Gastrocnemius medialis (tissue), 4 donors: Measurements from ENCODE around the gene ATP6V1F. TPM values are rescaled to one million over a fixed set of nuclear protein-coding genes. Genes with fewer than 3 reads are reported as not detected.

Source experiments
- ATAC-seq, 2 donors: fragments of 150-250 bp; one replicate each; pipeline ENCODE4 v1.9.1; 2016
- DNase-seq, 2 donors: peaks; one replicate each; pipeline ENCODE4 v3.0.0-alpha.2; 2019
- H3K27ac ChIP-seq, 4 donors: fragments of 200-600 bp; sonication (generic); 1 replicate in 1 of 4; 2 replicates in 3 of 4; pipeline ENCODE4 v1.5.1; 2016 to 2018; ENCODE audit warnings: mild to moderate bottlenecking in 2 of 4, moderate library complexity in 1 of 4
- H3K27me3 ChIP-seq, 3 donors: fragments of 200-600 bp; sonication (generic) in 2 of 3; 1 replicate in 1 of 3; 2 replicates in 2 of 3; pipeline versions ENCODE4 v1.5.1 to v1.6.0; 2016 to 2019; ENCODE audit warnings: mild to moderate bottlenecking in 1 of 3, moderate library complexity in 1 of 3
- H3K36me3 ChIP-seq, 2 donors: fragments of 200-600 bp; sonication (generic) in 1 of 2; one replicate each; pipeline ENCODE4 v1.5.1; 2017 to 2018
- H3K4me1 ChIP-seq, 2 donors: fragments of 200-600 bp; sonication (generic) in 1 of 2; one replicate each; pipeline ENCODE4 v1.5.1; 2016 to 2017; ENCODE audit warnings: mild to moderate bottlenecking in 2 of 2
- H3K4me3 ChIP-seq, 4 donors: fragments of 200-600 bp; sonication (generic) in 3 of 4; 1 replicate in 1 of 4; 2 replicates in 3 of 4; pipeline ENCODE4 v1.5.1; 2016 to 2019; ENCODE audit warnings: mild to moderate bottlenecking in 2 of 4
- H3K9me3 ChIP-seq, 3 donors: fragments of 200-600 bp; sonication (generic) in 2 of 3; 1 replicate in 1 of 3; 2 replicates in 2 of 3; pipeline ENCODE4 v1.5.1; 2016 to 2019
- CTCF ChIP-seq, 5 experiments: fragments of 450-650 bp in 3 of 5; fragments of 200-600 bp in 2 of 5; sonication (generic) in 2 of 5; IDR thresholded peaks in 4 of 5; conservative IDR thresholded peaks in 1 of 5; 1 replicate in 4 of 5; 2 replicates in 1 of 5; pipeline ENCODE4 v1.5.1; 2016 to 2019; ENCODE audit warnings: antibody characterized with exemption in 5 of 5, mild to moderate bottlenecking in 3 of 5, moderate library complexity in 3 of 5
- POLR2A ChIP-seq, 2 donors: fragments of 450-650 bp; IDR thresholded peaks; one replicate each; pipeline ENCODE4 v1.6.1; 2017; ENCODE audit warnings: antibody characterized with exemption in 2 of 2, mild to moderate bottlenecking in 2 of 2, moderate library complexity in 2 of 2
- in situ Hi-C, 4 donors: fragments of 200-750 bp; cut with MboI; loops; one replicate each; pipeline versions ENCODE4 v1.15.0 to v1.8.0; 2017; ENCODE audit warnings: low sequenced_read_pairs in 4 of 4
- intact Hi-C: fragments of 100-400 bp; cut with DNase I; formaldehyde crosslinking; loops from one replicate; pipeline ENCODE4 v1.15.1; 2023; ENCODE audit warnings: low total_unique reads
- total RNA-seq, 4 donors: library from RNA; depleted of rRNA; stranded (reverse); fragments of >200 nt; gene quantifications; one replicate each; pipeline versions ENCODE4 v1.1.0 to v1.2.3, GENCODE V29; 2016

ATP6V1F gene
- total RNA-seq, 4 donors from 2014 or later: 79.3 to 99.2 (median 82.3) TPM

- Histone ChIP-seq H3K4me3 (no peak overlapping the region), H3K9me3 (no peaks in the 10 kb centered on the region), H3K36me3 (no peaks in the 10 kb centered on the region), H3K27me3 (no peaks in the 10 kb centered on the region), H3K27ac (no peak overlapping the region), H3K4me1 (no peaks in the 10 kb centered on the region)
- DNase-seq: no peak
- in situ Hi-C loops: loop anchor here (25.0 kb wide), 3 partner anchors 112 to 437 kb away; partner anchors contain the start of genes HILPDA (in 2 of the 4), CCDC136 (in 1 of the 4) and OPN1SW (in 1 of the 4)
- TF ChIP-seq CTCF (IDR thresholded peaks at IDR 0.05 in 4 of 5, conservative IDR thresholded peaks at IDR 0.05 in 1 of 5): no peak
- TF ChIP-seq POLR2A (IDR thresholded peaks at IDR 0.05): no peak
- intact Hi-C loops: no loop called here
- no peak for ATAC-seq
These were observed 36.7 kb downstream of the ATP6V1F start for GRCh38 chr7:128899392-128899791.

GRCh38 chr7:128900237-128900636 lies 37.6 kb downstream of the ATP6V1F start:
- no peaks in the 10 kb centered on the region for H3K36me3 ChIP-seq
- H3K9me3 ChIP-seq: no peaks in the 10 kb centered on the region
- DNase-seq: no peak
- no peaks in the 10 kb centered on the region for H3K4me1 ChIP-seq
- in situ Hi-C loops (loop anchor here in 3 of 4 donors (5.0 to 10.0 kb wide), 2 partner anchors 192 to 195 kb away; no protein-coding TSS in a partner anchor), intact Hi-C loops (no loop called here)
- H3K27ac ChIP-seq: no peak overlapping the region
- no peak for TF ChIP-seq POLR2A (IDR thresholded peaks at IDR 0.05)
- no peak for TF ChIP-seq CTCF (IDR thresholded peaks at IDR 0.05 in 4 of 5, conservative IDR thresholded peaks at IDR 0.05 in 1 of 5)
- H3K4me3 ChIP-seq: no peak overlapping the region
- H3K27me3 ChIP-seq: no peaks in the 10 kb centered on the region
- ATAC-seq: no peak

- no peaks in the 10 kb centered on the region for H3K36me3 ChIP-seq
- TF ChIP-seq CTCF (IDR thresholded peaks at IDR 0.05 in 4 of 5, conservative IDR thresholded peaks at IDR 0.05 in 1 of 5): no peak
- no peak for TF ChIP-seq POLR2A (IDR thresholded peaks at IDR 0.05)
- no peaks in the 10 kb centered on the region for H3K4me1 ChIP-seq
- intact Hi-C loops: no loop called here
- no peak overlapping the region for H3K27ac ChIP-seq
- H3K9me3 ChIP-seq: no peaks in the 10 kb centered on the region
- no peak overlapping the region for H3K4me3 ChIP-seq
- DNase-seq: no peak
- H3K27me3 ChIP-seq: peaks cover 0 to 6% (median 0%) of the 10 kb centered on the region in 3 donors
- in situ Hi-C loops: loop anchor here in 3 of 4 donors (5.0 to 10.0 kb wide), 2 partner anchors 189 to 192 kb away; no protein-coding TSS in a partner anchor
- no peak for ATAC-seq
These were observed 40.3 kb downstream of the ATP6V1F start for GRCh38 chr7:128902761-128903585.

GRCh38 chr7:128903621-128904361 lies 41.1 kb downstream of the ATP6V1F start:
- intact Hi-C loops (loop anchor here (1.0 kb wide), 1 partner anchor 188 kb away; no protein-coding TSS in a partner anchor), in situ Hi-C loops (loop anchor here in 3 of 4 donors (5.0 to 10.0 kb wide), 2 partner anchors 189 to 191 kb away; no protein-coding TSS in a partner anchor)
- Histone ChIP-seq H3K27ac (no peak overlapping the region), H3K4me3 (no peak overlapping the region), H3K4me1 (no peaks in the 10 kb centered on the region), H3K27me3 (peaks cover 0 to 9% (median 0%) of the 10 kb centered on the region in 3 donors), H3K36me3 (no peaks in the 10 kb centered on the region), H3K9me3 (no peaks in the 10 kb centered on the region)
- ATAC-seq (no peak), DNase-seq (no peak)
- TF ChIP-seq CTCF (IDR thresholded peaks at IDR 0.05 in 4 of 5, conservative IDR thresholded peaks at IDR 0.05 in 1 of 5) (no peak), POLR2A (IDR thresholded peaks at IDR 0.05) (no peak)
